ENCODE measurements around the gene HMGCLL1.

- TF ChIP-seq, protein P1, sequence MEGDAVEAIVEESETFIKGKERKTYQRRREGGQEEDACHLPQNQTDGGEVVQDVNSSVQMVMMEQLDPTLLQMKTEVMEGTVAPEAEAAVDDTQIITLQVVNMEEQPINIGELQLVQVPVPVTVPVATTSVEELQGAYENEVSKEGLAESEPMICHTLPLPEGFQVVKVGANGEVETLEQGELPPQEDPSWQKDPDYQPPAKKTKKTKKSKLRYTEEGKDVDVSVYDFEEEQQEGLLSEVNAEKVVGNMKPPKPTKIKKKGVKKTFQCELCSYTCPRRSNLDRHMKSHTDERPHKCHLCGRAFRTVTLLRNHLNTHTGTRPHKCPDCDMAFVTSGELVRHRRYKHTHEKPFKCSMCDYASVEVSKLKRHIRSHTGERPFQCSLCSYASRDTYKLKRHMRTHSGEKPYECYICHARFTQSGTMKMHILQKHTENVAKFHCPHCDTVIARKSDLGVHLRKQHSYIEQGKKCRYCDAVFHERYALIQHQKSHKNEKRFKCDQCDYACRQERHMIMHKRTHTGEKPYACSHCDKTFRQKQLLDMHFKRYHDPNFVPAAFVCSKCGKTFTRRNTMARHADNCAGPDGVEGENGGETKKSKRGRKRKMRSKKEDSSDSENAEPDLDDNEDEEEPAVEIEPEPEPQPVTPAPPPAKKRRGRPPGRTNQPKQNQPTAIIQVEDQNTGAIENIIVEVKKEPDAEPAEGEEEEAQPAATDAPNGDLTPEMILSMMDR (IDR thresholded peaks at IDR 0.05): no peak
- no peak for TF ChIP-seq POLR2A (IDR thresholded peaks at IDR 0.05)
Observed at GRCh38 chr6:55557146-55557545, 21.8 kb downstream of the HMGCLL1 start.

All from uterus (tissue), 2 donors.